HTR-8/SVneo (cell line): ENCODE results near the gene CHRD.
"Not testable (repeated sequence)": the region's sequence is repeated elsewhere in the genome, so short reads cannot be mapped to it uniquely, and the experiment has no call there.

Experiments used
- DNase-seq: peaks from one replicate; pipeline ENCODE4 v3.0.0; 2011; ENCODE audit warnings: low spot score, mixed read lengths; ENCODE audit not compliant: insufficient read length
- FAIRE-seq: peaks from 2 replicates; lab custom pipeline; 2011; peaks lifted over from hg19 to GRCh38; lab: Jason Lieb, UNC

Gene CHRD

GRCh38 chr3:184409331-184409926 lies 29.6 kb downstream of the CHRD start:
- no peak for FAIRE-seq
- DNase-seq, result no peak

- DNase-seq (no peak), FAIRE-seq (no peak)
Observed at GRCh38 chr3:184409946-184410500, 30.2 kb downstream of the CHRD start.

GRCh38 chr3:184414418-184415202 lies 34.8 kb downstream of the CHRD start:
- no peak for DNase-seq
- peak; percentile 99 for FAIRE-seq

- FAIRE-seq (no peak), DNase-seq (no peak)
Observed at GRCh38 chr3:184415203-184415490, 35.3 kb downstream of the CHRD start.

GRCh38 chr3:184417619-184418327 lies 37.9 kb downstream of the CHRD start:
- FAIRE-seq, result peak; percentile 90
- DNase-seq, result peak; percentile 81

GRCh38 chr3:184419171-184419570 lies 39.3 kb downstream of the CHRD start:
- no peak for FAIRE-seq
- no peak for DNase-seq

- DNase-seq, result no peak
- no peak for FAIRE-seq
Observed at GRCh38 chr3:184423561-184423960, 43.7 kb downstream of the CHRD start.

- FAIRE-seq, result no peak
Observed at GRCh38 chr3:184426691-184427141, 46.9 kb downstream of the CHRD start.

GRCh38 chr3:184428561-184429175 lies 48.8 kb downstream of the CHRD start:
- FAIRE-seq (no peak), DNase-seq (no peak)

More at GRCh38 chr3:184426691-184427141, 46.9 kb downstream of the CHRD start:
- no peak for DNase-seq

- DNase-seq (no peak), FAIRE-seq (no peak)
Observed at GRCh38 chr3:184429786-184430185, 49.9 kb downstream of the CHRD start.

- FAIRE-seq, result no peak
- DNase-seq, result no peak
Observed at GRCh38 chr3:184430940-184431339, 51.1 kb downstream of the CHRD start.

- FAIRE-seq, DNase-seq: not testable (repeated sequence)
Observed at GRCh38 chr3:184433178-184433577, 53.3 kb downstream of the CHRD start.

- no peak for FAIRE-seq
- DNase-seq, result no peak
Observed at GRCh38 chr3:184439096-184439495, 59.2 kb downstream of the CHRD start.
